ENCODE results near the gene SLC19A2.

Gene SLC19A2

DNA sequence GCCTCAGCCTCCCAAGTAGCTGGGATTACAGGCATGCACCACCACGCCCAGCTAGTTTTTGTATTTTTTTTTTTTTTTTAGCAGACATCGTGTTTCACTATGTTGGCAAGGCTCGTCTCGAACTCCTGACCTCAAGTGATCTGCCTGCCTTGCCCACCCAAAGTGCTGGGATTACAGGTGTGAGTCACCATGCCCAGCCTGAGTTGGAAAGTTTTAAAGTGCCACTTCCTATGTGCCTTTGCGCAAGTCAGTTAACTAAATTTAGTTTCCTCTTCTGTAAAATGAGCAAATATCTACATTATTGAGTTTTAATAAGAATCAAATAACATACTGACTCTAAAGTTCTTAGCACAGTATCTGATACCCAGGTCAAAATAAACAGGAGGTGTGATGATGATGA lies 12.4 kb downstream of the SLC19A2 start:
- DNase-seq, result no peak

DNA sequence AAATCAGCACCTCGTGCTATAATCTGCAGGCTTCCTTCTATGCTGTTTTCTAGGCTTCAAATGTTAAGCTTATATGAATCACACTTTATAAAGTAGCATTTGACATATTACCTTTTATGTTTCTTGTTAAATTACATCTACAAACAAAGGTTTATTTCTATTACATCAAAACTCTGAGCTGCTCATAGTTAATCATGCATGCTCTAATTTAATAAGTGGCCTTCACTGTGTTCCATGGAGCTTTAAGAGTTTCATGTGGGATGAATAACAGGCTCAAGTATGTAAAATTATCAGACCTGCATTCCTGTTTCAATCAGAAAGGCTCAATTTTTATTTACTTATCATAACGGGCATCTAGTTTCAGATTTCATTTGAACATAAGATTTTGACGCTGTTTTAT lies 13.0 kb downstream of the SLC19A2 start:
- DNase-seq, result no peak

DNA sequence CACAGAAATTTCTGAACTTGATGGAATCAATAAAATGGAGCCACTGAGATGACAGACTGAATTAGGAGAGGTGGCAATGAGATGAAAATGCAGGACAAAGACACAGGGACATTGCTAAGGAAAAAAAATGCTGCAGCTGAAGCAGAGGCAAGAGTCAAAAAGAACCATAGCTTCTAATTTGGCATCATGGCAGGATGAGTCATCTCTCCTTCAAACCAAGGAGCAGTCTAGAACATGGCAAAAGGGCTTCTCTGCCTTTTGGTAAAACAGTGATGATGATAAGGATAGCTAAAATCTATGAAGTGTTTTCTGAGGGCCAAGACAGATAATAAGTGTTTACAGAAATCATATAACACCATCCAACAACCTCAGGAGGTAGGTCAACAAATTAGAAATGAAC lies 16.8 kb downstream of the SLC19A2 start:
- DNase-seq, result no peak

DNA sequence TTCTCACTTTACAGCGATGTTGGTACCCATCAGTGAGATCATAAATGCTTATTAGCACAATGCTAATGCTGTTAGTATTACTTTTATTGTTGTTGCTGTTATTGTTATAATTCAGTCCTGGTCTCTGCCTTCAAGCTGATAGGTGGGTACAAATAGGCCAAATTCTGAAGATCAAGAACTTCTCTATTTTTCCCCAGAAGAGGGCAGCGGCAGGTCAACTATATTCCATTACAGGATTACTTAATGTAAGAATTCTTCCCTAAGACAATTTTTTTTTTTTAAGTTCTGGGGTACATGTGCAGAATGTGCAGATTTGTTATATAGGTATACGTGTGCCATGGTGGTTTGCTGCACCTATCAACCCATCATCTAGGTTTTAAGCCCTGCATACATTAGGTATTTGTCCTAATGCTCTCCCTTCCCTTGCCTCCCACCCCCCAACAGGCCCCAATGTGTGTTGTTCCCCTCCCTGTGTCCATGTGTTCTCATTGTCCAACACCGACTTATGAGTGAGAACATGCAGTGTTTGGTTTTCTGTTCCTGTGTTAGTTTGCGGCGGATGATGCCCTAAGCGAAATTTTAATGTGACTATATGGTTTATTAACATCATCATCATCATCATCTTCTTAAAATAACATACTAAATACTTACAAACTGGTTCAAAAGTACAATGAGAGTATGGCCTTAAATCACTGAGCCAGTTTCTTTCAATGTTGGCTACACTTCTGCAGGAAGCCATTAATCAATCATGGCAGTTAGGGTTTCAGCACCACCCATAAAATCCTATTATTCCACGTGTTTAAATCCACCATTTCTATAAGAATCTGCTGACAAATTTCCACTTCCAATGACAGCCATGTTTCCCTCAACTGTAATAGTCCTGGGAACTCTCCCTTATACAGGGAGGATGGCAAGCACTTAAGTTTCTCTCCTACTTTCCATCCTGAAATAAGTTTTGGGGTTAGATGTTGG lies 19.2 kb downstream of the SLC19A2 start:
- peak; percentile 3 to 7 for DNase-seq

DNA sequence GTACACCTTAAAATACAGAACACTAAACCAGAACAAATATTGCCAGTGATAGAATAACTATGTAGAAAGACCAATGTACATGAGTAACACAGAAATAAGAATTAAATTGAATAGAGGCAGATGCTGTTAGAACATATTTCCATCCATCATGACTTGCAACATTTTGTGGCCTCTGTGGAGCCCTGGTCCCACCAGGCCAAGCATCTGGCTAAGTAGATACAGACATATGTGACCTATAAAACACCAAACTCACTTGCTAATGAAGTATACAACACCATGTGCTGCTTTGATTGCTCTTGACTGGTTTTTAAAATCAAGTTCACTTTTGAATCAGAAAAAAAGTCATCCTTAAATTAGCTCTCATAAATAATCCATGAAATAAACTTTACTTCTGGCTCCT lies 20.5 kb downstream of the SLC19A2 start:
- no peak for DNase-seq

DNA sequence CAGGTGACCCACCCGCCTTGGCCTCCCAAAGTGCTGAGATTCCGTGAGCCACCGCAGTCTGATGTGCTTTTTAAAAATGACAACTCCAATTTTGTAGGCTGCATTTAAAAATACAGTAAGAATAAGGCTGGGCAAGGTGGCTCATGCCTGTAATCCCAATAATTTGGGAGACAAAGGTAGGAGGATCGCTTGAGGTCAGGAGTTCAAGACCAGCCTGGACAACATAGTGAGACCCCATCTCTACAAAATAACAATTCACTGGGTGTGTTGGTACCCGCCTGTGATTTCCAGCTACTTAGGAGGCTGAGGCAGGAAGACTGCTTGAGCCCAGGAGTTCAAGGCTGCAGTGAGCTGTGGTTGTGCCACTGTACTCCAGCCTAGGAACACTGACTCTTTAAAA lies 23.4 kb downstream of the SLC19A2 start:
- no peak for DNase-seq

DNA sequence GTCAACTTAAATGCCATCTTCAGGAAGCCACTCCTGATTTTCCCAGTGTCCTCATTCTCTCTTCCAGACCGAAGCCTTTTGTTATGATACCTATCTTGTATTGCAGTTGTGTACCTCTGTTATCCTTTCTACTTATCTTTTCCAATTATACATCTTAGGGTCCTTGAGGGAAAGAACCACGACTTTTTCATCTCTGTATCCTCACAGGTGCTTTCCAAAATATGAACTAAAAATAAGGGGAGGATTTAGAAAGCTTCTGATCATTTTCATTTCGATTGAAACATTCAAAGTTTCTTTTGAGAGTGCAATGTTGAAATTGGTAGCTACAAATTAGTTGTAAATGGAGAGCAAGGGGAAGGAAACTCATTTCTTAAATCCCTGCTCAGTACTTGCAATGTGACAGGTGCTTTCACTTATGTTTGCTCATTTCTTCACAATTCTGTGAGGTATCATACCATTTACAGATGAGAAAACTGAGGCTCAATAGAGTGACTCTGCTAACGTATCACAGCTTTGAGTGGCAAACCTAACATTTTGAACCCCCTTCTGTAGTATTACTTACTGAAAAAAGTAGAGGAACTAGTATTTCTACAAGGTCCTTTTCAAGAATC lies 24.2 kb downstream of the SLC19A2 start:
- no peak for DNase-seq

DNA sequence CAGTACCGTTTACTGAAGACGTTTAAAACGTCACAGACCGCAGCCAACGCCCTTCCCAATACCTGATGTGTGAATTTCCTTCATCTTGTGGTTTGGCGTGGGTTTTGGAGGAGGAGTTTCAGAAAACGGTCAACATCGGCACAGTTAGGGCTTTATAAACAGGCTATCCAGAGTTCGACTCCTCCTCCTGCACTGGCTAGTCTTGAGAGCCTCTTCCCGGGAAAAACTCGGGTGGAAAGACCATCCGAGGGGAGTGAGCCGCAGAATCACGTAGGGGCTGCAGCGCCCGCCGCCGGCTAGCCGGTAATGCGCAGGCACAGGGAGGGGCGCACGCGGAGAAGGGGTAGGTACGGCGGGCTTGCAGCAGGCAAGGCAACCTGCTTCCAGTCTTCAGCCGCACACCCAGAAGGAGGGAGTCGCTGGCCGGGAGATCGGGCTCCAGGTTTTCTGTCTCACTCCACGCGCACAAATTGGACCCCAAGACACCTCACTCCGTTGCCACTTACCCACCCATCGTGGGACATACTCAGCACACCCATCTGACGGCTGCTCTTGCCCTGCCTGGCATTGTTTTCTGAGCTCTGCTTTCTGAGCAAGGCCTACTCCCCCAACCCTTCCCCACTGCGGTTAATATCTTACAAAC lies 25.4 kb downstream of the SLC19A2 start:
- no peak for DNase-seq

DNA sequence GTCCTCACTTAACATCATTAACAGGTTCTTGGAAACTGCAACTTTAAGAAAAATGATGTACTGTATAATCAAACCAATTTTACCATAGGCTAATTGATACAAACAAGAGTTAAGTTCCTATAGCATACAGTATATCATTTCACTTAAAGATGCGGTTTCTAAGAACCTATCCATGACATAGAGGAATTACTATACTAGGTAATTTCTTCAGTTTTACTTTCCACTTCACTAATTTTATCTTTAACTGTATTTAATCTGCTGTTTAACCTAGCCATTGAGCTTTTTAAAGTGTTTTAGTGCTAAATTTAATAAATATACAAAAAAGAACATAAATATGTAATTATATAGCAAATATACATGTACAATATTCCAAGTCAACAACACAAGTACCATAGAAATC lies 28.3 kb downstream of the SLC19A2 start:
- no peak for DNase-seq

DNA sequence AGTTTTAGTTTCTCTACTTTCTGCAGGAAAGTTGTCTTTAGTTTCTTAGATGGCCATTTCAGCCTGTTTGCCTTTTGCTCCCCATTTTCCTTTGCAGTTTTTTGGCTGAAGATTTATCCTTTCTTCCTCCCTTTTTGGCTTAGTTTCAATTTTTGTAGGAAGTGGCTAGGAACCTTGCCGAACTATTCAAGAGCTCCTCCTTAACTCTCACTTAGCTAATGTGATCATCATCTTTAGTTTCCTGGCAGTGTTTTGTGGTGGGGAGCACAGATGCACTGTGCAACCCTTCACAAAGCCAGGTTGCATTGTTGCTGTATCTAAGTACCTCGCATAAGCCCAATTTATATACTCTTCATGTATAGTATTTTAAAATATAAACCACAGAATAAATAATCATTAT lies 29.7 kb downstream of the SLC19A2 start:
- no peak for DNase-seq

DNA sequence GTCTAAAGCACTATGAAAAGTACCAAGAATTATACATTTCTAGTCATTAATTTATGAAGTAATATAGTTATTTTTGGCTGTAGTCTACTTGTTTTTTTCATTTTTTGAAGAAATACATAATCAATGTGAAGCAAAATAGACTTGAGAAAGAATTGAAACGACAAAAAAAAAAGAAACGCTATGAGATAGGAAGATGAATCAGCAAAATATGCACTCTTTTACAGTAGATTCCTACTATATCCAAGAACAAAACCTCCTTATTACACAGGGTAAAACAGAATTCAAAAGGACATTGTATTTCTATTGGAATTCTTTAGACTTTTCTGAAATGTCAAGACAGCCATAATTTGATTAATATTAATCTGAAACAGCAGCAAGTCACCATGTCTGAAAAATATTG lies 32.8 kb downstream of the SLC19A2 start:
- no peak for DNase-seq

DNA sequence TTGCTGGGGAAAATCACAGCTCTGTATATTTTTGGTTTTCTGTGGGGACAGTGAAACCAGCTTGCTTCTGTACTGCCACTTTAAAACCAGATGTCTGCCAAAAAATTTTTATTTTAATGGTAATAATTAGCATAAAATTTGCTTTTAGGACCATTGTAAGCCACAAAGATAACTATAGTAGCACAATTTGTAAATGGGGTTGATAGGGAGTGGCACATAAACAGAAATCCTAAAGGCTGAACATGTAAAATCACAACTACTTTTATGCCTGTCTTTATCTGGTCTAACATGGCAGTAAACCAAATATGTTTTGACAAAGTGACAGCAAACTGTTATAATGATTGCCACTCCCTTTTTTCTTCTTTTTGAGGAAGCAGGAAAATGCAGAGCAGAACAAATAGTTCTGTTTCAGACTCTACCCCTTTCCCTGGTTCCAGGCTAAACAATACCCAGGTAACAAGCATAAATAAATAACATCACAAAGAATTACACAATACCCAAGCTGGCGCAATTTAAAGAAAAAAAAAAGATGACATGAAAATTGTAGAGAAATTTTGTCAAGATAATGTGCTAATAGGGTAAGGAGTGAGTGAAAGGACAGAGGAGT lies 34.4 kb downstream of the SLC19A2 start:
- no peak for DNase-seq

DNA sequence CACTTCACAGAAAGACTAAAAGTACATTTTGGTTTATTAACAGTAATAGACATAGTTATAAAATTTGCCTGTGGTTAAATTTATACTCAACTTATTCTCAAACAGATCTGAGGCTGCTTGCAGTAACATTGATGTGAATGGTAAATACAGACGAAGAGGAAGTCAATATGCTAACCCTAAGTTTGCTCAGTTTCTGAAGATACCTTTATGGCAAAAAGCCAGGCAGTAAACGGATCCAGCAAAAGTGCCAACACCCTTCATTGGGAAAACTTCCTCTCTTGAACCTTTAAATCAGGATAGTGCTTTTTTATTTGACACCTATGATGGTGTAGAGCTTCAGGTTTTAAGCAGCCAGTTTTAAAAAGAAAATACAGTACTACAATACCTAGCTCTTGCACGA lies 41.8 kb downstream of the SLC19A2 start:
- DNase-seq, result no peak

DNA sequence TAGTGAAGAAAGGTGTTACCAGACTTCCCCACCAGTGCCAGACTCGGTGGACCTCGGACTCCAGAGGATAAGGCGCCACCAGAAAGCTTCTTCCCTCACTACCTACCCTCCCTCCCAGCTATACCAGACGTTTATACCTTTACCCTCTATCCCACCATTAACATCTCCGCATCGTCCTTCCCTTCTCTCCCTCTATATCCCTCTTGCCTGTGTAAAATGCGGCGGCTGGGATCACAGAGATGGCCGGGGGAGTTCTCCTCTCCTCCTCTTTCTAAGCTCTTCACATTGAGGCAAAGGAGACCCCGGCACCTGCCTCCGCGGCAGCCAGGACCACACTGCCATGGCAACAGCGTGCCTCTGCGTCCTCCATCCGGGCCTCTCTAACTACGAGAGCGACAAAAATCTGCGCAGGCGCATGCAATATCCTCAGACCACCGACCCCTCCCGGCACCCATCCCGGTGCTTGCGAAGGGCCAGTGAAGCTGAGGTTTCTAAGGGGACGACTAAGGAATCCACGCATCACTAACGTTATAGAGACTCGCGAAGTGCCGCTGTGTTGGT lies 58.6 kb downstream of the SLC19A2 start, which contains the start of gene CCDC181:
TSS of gene CCDC181 (minus strand) at position 394 of the 561 bp plus-strand sequence. CDS start 2,547 bp downstream, outside the sequence.
- peak; percentile 26 to 32 for DNase-seq

DNA sequence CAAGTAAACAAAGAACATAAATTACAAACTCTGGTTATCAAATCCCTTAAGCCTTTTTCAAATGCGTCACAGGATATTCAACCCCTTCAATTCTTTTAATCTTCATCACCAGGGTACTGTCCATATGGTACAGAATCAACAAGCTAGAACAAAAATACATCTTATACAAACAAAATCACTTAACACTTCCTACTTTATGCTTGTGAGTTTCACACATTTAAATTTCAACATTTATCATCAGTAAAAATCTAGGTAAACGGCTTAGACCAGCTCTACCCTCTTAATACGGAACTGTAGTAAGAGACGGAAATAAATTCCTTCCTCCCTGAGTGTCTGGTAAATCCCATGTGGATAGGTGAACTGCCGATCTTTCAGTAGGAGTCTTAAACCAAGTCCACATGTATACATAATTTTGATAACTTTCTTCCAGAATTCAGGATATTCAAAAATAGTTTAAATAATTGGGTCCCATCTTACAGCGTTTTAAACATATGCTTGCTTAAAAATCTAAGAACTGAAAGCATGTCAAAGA lies 59.5 kb downstream of the SLC19A2 start:
- no peak for DNase-seq

DNA sequence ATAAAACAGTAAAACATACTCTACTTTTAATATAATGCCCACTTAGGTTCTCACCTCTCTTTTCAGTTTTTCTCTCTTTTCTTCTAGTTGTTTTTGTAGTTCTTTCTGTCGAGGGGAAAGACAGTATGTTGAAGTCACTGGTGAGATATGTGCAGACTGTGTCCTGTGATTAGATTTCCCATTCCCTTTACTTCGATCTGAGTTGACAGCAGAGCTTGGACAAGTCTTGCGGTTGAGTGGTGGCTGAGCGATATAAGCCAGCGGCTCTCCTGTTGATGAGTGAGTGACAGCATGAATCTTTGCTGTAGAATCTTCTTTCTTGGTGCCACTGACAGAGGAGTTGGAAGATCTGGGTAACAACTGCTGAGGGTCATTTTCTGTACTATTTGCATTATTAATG lies 64.4 kb downstream of the SLC19A2 start:
- no peak for DNase-seq

DNA sequence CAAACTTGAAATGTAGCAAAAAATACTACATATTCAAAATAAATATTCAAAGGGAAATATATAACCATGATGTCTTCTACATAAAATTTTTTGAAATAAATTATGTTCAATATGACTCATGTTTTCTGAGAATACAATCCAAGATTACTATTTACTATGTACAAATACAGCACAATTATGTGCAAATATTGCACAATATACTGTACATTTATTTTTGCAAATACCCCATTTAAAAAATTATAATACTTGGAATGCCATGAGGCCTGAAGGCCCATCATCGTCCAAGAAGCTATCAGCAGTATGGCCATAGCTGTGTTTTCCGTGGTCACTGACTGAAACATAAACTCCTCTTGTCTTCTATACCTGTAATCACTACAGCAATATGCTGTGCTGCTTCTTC lies 70.8 kb downstream of the SLC19A2 start:
- DNase-seq, result no peak
